Vagina (tissue), 2 donors: Measurements from ENCODE around the gene KAZN.

Source experiments
- POLR2A ChIP-seq, 2 donors: fragments of 450-650 bp; IDR thresholded peaks; one replicate each; pipeline ENCODE4 v1.6.1; 2017; ENCODE audit warnings: antibody characterized with exemption in 2 of 2, mild to moderate bottlenecking in 2 of 2, moderate library complexity in 2 of 2
- POLR2AphosphoS5 ChIP-seq, 2 donors: sonication (generic); formaldehyde crosslinking; IDR thresholded peaks; one replicate each; pipeline ENCODE4 v1.9.0; 2017; ENCODE audit warnings: antibody characterized with exemption in 2 of 2, mild to moderate bottlenecking in 2 of 2, low read depth in 1 of 2; ENCODE audit not compliant: insufficient read depth in 1 of 2
- TF ChIP-seq, protein P1 (sequence below), 3 experiments: fragments of 450-650 bp in 2 of 3; fragments of 200-600 bp in 1 of 3; sonication (generic) in 1 of 3; IDR thresholded peaks; one replicate each; pipeline ENCODE4 v1.5.1; 2017 to 2019; ENCODE audit warnings: antibody characterized with exemption in 3 of 3, mild to moderate bottlenecking in 2 of 3, moderate library complexity in 2 of 3

DNA sequence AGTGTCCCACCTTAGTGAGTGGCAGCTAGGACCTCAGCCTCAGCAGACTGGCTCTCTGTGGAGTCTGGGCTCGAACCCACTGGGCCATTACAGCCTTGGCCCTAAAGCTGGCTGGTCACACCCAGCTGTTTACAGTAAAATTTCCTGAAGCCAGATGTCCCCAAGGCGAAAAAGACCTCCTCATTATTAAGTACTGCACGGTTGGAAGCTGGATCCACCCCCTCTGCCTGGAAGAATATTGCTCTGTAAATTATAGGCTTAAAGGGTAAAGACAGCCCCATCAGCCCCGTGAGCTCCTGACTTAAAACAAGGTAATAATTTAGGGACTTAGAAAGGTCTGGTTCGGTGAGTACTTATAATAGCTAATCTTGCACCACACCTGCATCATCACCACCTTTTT lies 524.8 kb downstream of the KAZN start:
- TF ChIP-seq, protein P1, sequence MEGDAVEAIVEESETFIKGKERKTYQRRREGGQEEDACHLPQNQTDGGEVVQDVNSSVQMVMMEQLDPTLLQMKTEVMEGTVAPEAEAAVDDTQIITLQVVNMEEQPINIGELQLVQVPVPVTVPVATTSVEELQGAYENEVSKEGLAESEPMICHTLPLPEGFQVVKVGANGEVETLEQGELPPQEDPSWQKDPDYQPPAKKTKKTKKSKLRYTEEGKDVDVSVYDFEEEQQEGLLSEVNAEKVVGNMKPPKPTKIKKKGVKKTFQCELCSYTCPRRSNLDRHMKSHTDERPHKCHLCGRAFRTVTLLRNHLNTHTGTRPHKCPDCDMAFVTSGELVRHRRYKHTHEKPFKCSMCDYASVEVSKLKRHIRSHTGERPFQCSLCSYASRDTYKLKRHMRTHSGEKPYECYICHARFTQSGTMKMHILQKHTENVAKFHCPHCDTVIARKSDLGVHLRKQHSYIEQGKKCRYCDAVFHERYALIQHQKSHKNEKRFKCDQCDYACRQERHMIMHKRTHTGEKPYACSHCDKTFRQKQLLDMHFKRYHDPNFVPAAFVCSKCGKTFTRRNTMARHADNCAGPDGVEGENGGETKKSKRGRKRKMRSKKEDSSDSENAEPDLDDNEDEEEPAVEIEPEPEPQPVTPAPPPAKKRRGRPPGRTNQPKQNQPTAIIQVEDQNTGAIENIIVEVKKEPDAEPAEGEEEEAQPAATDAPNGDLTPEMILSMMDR (IDR thresholded peaks at IDR 0.05): no peak
- TF ChIP-seq POLR2A (IDR thresholded peaks at IDR 0.05) (no peak), POLR2AphosphoS5 (IDR thresholded peaks at IDR 0.05; ENCODE audit: insufficient read depth in 1 of 2, low read depth in 1 of 2) (no peak)
